SH-SY5Y (cell line): Measurements from ENCODE around the gene UBE2S.

Experiments
- GATA2 ChIP-seq: IDR thresholded peaks from 2 replicates; pipeline ENCODE4 v1.6.1; 2011; ENCODE audit warnings: mild to moderate bottlenecking, low read depth, low read length
- GATA3 ChIP-seq: IDR thresholded peaks from 2 replicates; pipeline ENCODE4 v1.6.1; 2011; ENCODE audit warnings: low read depth, mild to moderate bottlenecking, low read length, moderate library complexity

DNA sequence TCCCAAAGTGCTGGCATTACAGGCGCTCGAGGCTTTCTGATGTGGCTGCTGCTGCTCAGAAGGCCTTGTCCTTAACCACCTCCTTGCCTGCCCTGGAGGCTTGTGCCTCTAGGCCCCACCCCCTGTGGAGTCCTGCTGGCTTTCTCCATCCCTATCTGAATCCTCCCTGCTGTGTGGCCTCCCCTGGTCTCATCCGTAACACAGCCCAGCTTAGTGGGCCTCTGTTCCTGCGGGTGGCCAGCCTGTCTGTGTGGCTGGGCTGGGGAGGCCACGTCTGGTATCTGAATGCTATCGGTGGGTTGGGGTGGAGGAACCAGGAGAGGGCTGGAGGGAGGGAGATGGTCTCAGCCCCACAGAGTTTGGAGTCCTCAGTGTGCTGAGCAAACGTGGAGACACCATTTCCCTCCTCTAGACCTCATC, 17.1 kb downstream of the UBE2S start:
- TF ChIP-seq GATA2: no peak
- no peak for TF ChIP-seq GATA3
